ENCODE measurements around the gene DTD1. TPM values are rescaled to one million over a fixed set of nuclear protein-coding genes. Genes with fewer than 3 reads are reported as not detected.

Gene DTD1, protein sequence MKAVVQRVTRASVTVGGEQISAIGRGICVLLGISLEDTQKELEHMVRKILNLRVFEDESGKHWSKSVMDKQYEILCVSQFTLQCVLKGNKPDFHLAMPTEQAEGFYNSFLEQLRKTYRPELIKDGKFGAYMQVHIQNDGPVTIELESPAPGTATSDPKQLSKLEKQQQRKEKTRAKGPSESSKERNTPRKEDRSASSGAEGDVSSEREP
- 45.1 and 61.9 TPM in 2 replicates for total RNA-seq

DNA sequence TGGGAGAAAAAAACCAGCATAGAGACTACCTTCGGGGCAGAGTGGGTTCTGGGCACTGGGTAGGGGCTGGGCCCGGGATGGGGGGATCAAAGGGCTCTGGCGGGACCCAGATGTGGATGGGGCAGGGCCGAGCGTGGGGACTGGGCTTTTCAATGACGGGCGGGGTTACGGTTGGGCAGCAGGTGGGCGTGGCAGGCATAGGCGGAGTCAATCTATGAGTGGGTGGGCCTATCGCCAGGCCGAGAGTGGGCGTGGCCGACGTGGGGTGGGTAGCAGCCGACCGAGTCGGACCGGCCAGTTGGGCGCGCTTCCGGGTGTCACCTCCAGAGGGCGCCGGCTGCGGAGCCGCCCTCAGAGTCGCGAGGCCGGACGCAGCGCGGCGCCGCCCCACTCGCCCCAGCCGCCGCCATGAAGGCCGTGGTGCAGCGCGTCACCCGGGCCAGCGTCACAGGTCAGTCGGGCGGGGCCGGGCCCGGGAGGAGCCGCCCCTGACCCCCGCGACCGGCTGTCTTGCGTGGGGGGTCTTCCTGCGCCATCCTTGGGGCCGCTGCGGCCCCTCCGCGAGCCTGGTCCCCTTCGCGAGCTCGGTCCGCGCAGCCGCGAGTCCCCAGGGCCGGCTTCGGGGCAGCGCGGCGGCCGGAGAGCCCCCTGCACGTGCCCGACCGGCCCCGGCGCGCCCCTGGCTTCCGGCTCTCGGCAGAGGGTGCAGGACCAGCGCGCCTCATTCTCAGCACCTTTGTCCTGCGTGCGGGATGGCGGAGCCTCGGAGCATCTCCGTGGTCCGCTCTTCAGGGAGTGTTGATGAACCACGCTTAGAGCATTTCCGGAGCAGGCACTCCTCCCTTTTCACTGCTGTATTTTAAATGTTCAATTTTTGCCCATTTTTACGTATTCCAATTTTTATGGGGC, at the start of gene DTD1:
DTD1 (plus strand) TSS at position 390 of the 909 bp plus-strand sequence; CDS start at position 409, 19 bp downstream.
- peak; percentile 71 to 87 for DNase-seq (ENCODE audit: low read depth in 2 of 2)

DNA sequence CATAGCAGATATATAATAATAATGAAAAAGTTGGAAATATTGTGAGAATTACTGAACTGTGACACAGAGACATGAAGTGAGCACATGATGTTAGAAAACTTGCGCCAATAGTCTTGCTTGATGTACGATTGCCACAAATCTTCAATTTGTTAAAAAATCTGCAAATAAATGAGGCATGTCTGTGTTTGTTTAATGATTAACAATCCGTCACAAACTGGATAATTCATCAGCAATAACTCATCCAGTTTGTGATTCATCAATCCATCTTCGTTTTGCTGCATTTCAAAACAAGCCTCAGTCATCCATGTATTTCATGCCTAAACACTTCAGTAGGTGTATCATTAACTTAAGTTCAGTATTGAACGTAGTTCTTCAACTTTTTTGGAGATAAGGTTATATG, 46.1 kb upstream of the DTD1 start:
- DNase-seq (ENCODE audit: low read depth in 2 of 2) = no peak

DNA sequence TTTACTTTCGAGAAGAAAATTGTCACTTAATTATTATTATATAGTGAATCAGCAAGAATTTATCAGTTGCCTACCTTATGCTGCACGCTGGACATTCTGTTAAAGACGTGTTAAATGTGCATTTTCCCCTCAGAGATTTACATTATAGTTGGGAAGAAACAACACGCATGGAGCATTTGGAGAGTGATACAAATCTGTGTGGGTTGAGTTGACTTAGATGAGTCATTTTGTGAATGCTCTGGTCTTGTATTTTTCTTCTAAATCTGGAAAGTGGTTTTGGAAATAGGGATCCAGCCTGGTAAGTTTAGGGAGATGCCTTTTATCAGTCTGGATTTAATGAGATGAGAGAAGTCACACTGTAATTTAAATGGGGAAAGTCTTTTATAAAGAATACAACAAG, 44.6 kb upstream of the DTD1 start:
- no peak for DNase-seq (ENCODE audit: low read depth in 2 of 2)

DNA sequence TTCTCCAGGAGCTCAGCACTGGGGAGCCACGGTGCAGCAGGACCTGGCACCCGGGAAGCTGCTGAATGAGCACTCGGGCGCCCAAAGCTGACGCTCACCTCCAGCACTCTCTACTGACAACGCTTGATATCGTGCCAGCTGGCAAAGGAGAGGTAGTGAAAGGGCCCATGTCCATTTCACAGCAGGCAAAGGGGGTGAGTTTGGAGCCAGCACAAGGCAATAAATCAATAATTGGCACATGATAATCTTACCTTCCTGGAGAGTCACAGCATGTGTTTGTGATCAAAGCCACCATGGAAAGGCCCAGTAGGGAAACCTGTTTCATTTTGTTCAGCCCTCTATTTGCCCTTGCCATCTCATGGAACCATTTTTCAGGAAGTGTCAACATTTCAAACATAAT, 43.9 kb upstream of the DTD1 start:
- no peak for DNase-seq (ENCODE audit: low read depth in 2 of 2)

DNA sequence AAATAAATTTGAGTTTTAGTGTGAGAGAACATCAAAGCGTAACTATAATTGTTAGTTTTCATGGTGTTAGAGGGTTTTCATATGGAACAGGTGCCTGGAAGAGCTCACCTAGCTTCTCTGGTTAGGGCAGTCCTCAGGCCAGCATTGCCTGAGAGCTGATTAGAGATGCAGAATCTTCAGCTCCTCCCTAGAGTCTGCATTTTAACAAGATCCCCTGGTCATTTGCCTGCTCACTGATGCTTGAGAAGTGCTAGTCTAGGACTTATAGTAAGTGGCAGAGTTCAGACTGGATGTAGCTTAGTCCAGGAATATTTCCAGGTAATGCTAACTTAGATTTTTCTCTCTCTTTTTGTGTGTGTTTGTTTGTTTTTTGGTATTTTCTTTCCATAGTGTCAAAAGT, 42.3 kb upstream of the DTD1 start:
- DNase-seq (ENCODE audit: low read depth in 2 of 2) = no peak

DNA sequence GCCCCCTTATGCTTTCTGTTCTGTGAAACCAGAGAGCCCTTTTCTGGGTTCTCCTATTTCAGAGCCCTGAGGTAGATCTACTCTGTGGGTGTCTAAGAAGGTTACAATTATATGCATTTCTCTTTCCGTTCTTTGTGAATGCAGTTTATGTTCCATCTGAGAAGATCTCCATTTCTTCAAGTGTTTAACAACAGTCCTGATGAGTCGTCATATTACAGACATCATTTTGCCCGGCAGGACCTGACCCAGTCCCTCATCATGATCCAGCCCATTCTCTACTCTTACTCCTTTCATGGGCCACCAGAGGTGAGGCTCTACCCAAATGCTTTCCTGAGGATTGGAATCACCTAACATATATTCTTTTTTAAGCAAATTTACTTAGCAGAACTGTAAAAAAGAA, 39.4 kb upstream of the DTD1 start:
- no peak for DNase-seq (ENCODE audit: low read depth in 2 of 2)

DNA sequence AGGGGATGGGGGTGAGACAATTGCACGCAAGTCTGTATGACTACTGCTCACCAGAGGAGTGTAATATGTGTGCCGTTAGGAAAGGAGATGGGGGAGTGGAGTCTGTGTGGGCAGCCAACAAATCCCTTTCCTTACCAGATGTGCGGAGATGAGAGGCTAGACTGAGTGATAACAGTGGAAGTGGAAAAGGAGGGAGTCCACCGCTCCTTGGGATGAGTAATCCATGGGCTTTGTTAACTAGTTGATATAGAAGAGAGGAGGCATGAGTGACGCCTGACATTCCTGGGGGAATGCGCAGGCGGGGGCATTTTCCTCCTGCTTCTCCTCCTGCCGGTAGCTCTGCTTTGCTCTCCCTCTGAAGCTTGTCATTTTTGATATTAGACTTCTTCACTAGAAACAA, 34.1 kb upstream of the DTD1 start:
- no peak for DNase-seq (ENCODE audit: low read depth in 2 of 2)

DNA sequence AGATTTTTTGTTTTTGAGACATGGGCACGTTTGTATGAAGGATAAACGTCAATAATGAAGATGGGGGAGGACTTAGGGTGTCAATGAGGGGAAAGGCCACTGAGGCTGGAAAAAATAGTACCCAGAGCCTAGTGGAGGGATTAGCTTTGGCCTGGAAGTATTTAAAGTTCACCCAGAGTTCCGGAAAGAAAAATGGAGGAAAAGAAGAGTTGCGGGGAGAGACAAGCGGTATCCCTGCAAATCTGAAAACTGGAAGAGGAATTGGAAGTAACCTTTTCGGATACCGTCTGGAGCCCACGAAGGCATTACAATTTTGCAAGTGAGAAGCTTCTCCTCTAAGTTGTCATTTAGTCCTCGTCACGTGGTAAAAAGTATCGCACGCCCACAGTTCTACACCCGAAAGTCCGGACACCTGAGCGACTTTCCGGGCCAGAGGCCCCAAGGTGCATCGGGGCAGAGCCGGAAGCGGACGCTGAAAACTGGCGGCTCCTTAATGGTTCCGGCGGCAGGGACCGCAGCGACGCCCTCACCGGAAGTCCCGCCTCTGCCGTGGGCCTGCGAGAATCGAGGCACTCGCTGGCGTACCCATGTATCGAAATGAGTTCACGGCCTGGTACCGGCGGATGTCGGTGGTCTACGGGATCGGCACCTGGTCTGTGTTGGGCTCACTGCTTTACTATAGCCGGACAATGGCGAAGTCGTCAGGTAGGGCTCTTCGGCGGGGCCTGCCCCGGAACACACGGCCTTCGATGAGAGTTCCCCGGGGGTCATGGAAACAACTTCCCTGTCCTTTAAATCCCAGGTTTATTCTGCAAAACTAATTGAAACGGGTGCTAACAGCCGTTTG, 20.7 kb upstream of the DTD1 start, which contains the start of gene SMIM26:
SMIM26 (plus strand) TSS at position 541 of the 847 bp plus-strand sequence; CDS start at position 588, 47 bp downstream.
- DNase-seq (ENCODE audit: low read depth in 2 of 2) = peak; percentile 80 to 87

DNA sequence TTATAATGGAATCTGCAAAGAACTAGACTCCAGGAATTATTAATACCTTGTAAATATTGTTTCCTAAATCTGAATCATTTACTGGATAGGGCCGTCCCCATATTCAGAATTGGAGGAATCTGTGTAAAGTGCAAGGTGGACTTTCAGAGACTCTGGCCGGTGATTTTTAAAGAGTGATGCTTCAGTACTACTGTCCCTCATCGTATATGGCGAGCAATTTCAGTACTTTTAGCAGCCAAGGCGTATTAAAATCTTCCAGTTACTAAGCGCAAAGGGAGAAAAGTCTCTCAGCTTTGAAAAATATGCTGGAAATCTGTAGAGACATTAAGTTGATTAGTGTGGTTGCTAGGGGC, 20.1 kb upstream of the DTD1 start:
- peak in 1 of 2 donors; percentile 5 for DNase-seq (ENCODE audit: low read depth in 2 of 2)

DNA sequence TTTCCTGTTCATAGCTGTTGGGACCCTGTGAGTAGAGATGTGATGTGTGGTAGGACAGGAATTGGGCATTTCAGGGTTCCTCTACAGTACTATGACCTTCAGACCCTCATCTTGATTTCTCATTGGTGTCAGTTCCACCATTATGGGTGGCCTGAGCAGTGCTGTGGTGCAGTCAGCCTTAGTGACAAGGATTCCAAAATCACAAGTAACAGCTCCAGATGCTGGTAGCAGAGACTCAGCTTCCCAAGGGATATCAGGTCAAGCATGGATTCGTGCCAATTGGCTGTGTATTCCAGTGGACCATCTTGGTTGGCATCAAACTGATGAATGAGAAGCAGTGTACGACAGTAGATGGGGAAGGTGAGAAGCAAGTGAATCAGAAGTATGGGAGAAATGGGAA, 16.8 kb upstream of the DTD1 start:
- no peak for DNase-seq (ENCODE audit: low read depth in 2 of 2)

DNA sequence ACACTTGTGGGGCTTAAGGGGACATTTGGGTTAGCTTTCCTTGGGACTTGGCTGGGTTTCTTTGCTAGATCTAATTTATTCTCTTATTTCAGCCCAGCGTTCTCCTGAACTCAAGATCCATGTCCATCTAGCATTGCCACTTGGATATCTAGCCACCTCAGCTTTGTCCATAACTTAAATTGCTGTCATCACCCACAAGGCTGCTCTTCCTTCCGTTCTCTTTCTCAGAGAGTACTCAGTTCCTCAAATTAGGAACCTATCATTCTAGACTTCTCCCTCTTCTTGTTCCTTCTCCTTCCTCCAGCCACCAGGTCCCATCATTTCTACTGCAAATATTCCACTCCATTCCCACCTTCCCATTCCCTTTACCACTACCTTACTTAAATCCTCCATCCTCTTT, 16.3 kb upstream of the DTD1 start:
- DNase-seq (ENCODE audit: low read depth in 2 of 2) = no peak

DNA sequence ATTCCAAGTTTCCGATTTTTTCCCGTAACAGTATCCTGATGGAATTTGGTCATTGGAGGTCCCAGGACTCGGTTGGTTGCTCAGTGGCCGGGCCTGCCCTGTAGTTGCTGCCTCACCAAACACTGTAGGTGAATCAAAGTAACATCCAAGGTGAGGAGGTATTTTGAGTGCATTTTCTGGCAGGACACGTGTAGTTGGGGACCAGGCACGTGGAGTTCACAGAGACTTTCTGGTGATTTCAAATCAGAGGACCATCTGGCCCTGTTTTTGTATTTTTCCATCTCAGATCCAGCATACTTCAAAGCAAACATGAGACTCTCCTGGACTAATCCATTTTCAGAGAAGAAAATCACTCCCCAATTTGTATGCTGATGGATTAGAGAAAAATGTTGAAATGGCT, 9.9 kb upstream of the DTD1 start:
- no peak for DNase-seq (ENCODE audit: low read depth in 2 of 2)

DNA sequence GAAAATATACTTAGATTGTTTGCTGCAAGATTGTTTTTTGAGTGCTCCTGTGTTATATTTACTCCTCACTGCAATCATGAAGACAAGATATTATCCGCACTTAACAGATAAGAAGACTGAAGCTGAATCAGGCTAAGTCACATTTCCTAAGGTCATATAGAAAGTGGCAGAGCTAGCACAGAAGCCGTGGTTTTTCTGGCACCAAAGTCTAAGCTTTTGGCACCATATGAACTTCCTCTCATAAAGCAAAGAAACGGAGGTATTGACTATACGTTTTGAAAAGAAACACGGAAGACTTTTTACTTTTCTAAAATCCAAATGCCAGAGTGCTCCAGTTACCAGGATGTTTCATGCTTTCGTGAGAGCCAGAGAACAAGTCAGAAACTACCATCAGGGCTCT, 9.3 kb upstream of the DTD1 start:
- no peak for DNase-seq (ENCODE audit: low read depth in 2 of 2)

DNA sequence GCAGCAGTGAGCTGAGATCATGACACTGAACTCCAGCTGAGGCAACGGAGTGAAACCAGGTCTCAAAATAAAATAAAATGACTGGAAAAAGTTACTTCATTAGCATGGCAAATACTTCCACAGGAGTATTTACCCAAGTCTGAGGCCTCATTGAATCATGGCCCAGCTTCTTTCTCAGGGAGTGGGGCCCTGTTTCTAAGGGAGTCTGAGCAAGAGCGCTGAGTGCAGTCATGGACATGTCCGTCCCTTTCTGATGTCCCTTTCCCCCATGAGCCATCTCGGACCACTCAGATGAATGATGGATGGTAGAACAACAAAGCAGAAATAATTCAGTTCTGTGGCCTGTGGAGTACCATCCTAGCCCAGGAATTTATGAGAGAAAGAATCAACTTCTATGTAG, 7.8 kb upstream of the DTD1 start:
- DNase-seq (ENCODE audit: low read depth in 2 of 2) = no peak

DNA sequence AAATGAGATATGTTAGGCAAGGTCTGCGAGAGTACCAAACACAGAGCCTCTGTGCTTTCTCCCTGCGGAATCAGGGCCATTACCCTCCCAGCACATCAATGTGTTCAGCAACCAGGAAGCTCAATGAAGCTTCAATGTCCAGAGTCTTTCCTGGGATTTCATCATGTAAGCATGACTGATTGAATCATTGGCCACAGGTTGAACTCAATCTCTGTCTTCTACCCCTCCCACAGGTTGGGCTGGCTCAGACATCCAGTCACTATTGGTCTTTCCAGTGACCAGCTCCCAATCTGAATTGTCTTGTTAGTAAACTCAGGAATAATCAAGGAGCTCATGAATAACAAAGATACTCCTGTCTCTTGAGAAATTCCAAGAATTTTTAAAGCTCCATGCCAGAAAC, 2.7 kb upstream of the DTD1 start:
- no peak for DNase-seq (ENCODE audit: low read depth in 2 of 2)

DNA sequence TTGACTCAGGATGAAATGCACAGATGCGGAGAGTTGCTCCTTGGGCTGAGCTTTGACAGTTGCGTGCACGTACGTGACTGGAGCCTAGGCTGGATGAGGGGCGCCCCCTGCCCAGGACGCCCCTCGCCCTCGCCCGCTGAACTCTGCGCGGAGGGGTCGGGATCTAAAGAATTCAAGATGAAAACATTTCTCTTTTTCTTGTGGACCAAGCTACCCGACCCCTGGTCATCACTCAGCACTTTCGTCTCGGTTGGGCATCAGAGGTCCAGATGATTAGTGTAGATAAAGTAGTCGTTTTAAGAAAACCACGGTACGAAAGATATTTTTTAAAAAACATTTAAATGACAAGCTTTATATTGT, 700 bp downstream of the DTD1 start:
- DNase-seq (ENCODE audit: low read depth in 2 of 2) = no peak

DNA sequence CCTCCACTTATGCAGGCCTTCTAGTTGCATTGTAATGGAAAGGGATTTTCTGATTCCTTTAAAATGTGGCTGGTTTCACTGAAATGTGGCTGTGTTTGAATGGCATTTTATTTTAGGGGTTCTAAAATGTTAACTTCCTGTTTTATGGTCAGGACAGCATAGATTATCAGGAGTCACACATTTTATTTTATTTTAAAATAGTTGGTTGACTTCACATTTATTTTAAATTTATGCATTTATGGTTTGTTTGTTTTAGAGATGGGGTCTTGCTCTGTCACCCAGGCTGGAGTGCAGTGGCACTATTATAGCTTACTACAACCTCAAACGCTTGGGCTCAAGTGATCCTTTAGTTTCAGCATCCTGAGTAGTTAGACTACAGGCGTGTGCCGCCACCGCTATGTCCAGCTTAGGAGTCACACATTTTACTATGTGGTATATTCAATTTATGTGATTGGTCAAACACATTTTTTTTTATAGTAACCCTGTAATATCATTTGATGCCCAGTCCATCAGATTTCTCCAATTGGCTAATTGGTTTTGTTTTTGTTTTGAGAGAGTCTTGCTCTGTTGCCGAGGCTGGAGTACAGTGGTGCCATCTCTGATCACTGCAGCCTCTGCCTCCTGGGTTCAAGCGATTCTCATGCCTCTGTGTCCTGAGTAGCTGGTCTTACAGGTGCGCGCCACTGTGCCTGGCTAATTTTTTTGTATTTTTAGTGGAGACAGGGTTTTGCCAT, 2.3 kb downstream of the DTD1 start:
- DNase-seq (ENCODE audit: low read depth in 2 of 2) = peak in 1 of 2 donors; percentile 3

DNA sequence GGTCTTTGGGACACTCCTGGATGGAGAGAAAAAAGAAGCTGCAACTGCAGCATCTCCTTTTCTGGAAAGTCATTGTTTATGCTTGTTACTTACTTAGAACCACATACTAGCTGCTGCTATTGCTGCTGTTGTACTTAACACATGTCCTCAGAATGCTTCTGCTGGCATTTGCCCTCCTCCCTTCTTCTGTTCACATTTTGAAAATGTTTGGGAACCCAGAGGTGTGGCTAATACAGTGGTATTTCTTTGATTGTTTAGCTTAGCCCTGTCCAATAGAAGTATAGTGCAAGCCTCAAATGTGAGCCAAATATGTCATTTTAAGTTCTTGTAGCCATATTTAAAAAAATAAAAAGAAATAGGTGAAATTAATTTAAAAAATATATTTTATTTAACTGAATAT, 8.4 kb downstream of the DTD1 start:
- DNase-seq (ENCODE audit: low read depth in 2 of 2) = no peak

DNA sequence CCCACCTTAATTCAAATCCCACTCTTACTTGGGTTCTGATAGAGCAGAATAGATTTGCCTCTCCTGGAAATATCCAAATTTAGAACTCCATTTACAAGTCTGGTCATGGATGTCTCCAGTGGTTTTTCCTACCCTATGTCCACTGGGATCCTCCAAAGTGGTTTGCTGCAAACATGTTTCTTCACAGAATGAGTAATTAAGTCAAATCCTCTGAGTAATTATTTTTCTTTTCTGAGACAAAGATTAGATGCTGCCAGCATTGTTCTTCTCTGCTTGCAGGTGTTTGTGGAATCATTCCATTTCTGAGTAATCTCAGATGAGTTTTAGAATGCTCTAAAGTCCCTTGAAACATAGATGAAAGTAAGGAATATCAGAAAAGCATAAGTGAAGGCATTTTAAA, 21.9 kb downstream of the DTD1 start:
- DNase-seq (ENCODE audit: low read depth in 2 of 2) = no peak

DNA sequence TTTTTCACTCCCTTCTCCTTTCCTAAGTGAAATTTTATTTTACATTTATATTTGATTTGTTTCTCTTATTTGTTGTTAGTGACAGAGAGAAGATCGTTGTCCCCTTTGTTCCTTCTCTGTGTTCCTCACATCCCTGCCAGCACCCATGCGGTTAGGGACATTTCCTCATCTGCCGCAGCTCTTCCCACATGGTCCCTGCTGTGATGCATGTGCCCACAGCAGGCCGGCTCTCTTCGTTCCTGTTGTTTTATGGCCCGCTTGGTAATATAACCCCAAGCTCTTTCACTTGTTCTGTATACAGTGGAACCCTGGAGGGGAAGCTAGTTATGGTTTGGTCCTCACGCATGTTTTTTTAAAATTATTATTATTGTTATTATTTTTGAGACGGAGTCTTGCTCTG, 23.6 kb downstream of the DTD1 start:
- no peak for DNase-seq (ENCODE audit: low read depth in 2 of 2)

DNA sequence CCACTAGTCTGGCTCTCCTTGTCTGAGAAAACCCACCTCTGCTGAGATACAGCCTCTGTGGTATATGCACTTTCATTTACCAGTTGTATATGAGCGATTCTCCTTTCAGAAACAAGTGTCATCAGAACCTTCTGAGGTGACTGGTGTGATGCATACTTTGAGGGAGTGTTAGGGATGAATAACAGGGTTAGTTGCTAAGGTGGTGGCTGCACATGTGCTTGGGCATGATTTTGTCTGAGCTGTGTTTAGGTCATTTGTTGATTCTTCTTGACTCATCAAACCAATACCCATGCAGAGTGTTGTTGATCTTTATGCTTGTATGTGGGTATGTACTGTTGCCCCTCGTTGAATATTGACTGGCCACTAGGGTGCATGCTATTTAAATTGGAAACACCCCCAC, 25.7 kb downstream of the DTD1 start:
- DNase-seq (ENCODE audit: low read depth in 2 of 2) = no peak

DNA sequence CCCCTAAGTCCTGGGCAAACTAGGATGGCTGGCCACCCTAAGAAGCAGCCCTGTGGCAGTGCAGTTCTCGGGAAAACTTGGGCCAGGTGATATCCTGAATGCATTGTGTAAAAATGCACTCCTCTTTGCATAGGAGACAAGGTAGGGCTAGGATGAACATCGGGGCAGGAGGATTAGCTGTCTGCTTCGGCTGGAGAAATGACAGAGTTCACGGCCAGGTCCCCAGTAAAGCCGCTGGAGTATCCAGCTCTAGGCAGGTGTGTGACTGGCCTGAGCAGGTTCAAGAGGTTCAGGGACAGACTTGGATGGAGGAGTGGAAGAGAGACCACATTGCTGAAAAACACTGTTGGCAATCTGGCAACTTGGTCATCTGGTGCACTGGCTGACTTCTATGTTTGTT, 26.4 kb downstream of the DTD1 start:
- DNase-seq (ENCODE audit: low read depth in 2 of 2) = no peak
